ENCODE results near the gene PLCL2. TPM values are rescaled to one million over a fixed set of nuclear protein-coding genes. Genes with fewer than 3 reads are reported as not detected.

The PLCL2 gene
- polyA plus RNA-seq, 1 experiment: 1.9 TPM

DNA sequence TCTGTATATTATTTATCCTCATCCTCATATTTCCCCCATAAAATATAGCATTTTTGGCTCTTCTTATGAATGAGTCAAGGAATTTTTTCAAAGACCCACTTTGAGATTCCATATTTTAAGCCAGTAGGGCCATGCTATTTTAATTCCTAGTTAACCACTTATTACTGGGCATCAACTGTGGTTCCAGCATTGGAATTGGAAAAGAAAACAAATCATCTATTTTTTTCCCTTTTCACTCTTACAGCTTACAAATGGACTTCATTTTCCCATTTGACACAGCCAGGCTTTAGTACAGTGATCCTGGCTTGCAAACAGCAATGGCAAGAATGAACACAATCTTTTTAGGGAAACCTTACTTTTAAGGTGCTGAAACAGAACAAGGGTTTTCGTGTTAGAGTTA lies 19.4 kb upstream of the PLCL2 start:
- no peaks in the 10 kb centered on the region for H3K27me3 ChIP-seq (ENCODE audit: control insufficient read depth, insufficient read depth, low read length)
- H3K36me3 ChIP-seq (ENCODE audit: control insufficient read depth, insufficient read depth, low read length): no peaks in the 10 kb centered on the region
- ChIA-PET CTCF (interaction anchor here (1.6 kb wide), 1 partner anchor 11 kb away, joined by 3 read pairs; no protein-coding TSS in a partner anchor), POLR2A (interaction anchor here (0.5 kb wide), 1 partner anchor 277 kb away, joined by 3 read pairs; no protein-coding TSS in a partner anchor)
- DNase-seq (ENCODE audit: low read depth): no peak
- no peak overlapping the region for H3K4me3 ChIP-seq (ENCODE audit: low read depth, low read length)
- TF ChIP-seq, protein P1, sequence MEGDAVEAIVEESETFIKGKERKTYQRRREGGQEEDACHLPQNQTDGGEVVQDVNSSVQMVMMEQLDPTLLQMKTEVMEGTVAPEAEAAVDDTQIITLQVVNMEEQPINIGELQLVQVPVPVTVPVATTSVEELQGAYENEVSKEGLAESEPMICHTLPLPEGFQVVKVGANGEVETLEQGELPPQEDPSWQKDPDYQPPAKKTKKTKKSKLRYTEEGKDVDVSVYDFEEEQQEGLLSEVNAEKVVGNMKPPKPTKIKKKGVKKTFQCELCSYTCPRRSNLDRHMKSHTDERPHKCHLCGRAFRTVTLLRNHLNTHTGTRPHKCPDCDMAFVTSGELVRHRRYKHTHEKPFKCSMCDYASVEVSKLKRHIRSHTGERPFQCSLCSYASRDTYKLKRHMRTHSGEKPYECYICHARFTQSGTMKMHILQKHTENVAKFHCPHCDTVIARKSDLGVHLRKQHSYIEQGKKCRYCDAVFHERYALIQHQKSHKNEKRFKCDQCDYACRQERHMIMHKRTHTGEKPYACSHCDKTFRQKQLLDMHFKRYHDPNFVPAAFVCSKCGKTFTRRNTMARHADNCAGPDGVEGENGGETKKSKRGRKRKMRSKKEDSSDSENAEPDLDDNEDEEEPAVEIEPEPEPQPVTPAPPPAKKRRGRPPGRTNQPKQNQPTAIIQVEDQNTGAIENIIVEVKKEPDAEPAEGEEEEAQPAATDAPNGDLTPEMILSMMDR (IDR thresholded peaks at IDR 0.05; ENCODE audit: insufficient read depth, low read depth, low read length): no peak

- POLR2A ChIA-PET: no interaction called here
Measured at GRCh38 chr3:16866571-16866970, 18.2 kb upstream of the PLCL2 start.

GRCh38 chr3:16868513-16868912 lies 16.2 kb upstream of the PLCL2 start:
- Histone ChIP-seq H3K4me3 (ENCODE audit: low read depth, low read length) (no peak overlapping the region), H3K36me3 (ENCODE audit: control insufficient read depth, insufficient read depth, low read length) (no peaks in the 10 kb centered on the region), H3K27me3 (ENCODE audit: control insufficient read depth, insufficient read depth, low read length) (no peaks in the 10 kb centered on the region)
- ChIA-PET POLR2A (no interaction called here), CTCF (interaction anchor here (1.2 to 1.9 kb wide), 2 partner anchors 15 to 36 kb away, joined by 4 to 12 read pairs; partner anchors contain the start of gene PLCL2)
- TF ChIP-seq, protein P1 (IDR thresholded peaks at IDR 0.05; ENCODE audit: insufficient read depth, low read depth, low read length): no peak
- DNase-seq (ENCODE audit: low read depth): no peak

More at GRCh38 chr3:16866571-16866970, 18.2 kb upstream of the PLCL2 start:
- Histone ChIP-seq H3K36me3 (ENCODE audit: control insufficient read depth, insufficient read depth, low read length) (no peaks in the 10 kb centered on the region), H3K27me3 (ENCODE audit: control insufficient read depth, insufficient read depth, low read length) (no peaks in the 10 kb centered on the region), H3K4me3 (ENCODE audit: low read depth, low read length) (no peak overlapping the region)
- DNase-seq (ENCODE audit: low read depth): no peak
- CTCF ChIA-PET: no interaction called here
- TF ChIP-seq, protein P1 (IDR thresholded peaks at IDR 0.05; ENCODE audit: insufficient read depth, low read depth, low read length): no peak

DNA sequence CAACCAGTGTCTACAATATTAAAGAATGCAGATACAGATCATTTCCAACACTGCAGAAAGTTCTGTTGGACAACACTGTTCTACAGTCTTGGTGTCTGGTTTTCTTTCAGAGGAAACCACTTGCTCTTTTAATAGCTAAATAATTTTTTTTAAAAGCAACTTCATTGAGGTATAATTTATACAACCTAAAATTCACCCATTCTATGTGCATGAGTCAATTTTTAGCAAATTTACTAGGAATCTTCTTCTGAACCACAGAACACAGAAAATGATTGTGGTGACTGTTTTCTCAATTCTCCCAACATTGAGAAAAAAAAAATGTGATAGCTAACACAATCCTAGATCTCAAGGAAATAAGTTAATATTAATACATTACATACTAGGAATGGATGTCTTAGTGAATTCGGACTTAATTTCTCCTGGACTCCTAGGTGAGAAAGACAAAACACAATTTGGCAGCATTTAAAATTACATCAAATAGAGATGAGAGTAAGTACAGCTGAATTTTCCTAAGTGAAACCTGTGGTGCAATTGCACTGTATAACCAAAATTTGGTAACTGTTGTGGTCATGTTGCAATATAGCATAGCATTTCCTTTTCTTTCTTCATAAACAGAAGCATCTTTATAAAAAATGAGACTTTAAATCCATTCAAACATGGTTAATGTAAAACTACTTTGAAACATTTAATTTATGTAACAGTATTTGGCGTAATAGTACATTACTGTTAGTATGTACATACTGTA lies 15.3 kb upstream of the PLCL2 start:
- CTCF ChIA-PET: interaction anchor here (1.9 kb wide), 1 partner anchor 15 kb away, joined by 12 read pairs; the partner anchor contains the start of gene PLCL2
- no peak for DNase-seq (ENCODE audit: low read depth)
- no peak overlapping the region for H3K4me3 ChIP-seq (ENCODE audit: low read depth, low read length)
- H3K36me3 ChIP-seq (ENCODE audit: control insufficient read depth, insufficient read depth, low read length): no peaks in the 10 kb centered on the region
- TF ChIP-seq, protein P1 (IDR thresholded peaks at IDR 0.05; ENCODE audit: insufficient read depth, low read depth, low read length): no peak
- no peaks in the 10 kb centered on the region for H3K27me3 ChIP-seq (ENCODE audit: control insufficient read depth, insufficient read depth, low read length)
- POLR2A ChIA-PET: no interaction called here

- TF ChIP-seq, protein P1 (IDR thresholded peaks at IDR 0.05; ENCODE audit: insufficient read depth, low read depth, low read length): no peak
- H3K36me3 ChIP-seq (ENCODE audit: control insufficient read depth, insufficient read depth, low read length): no peaks in the 10 kb centered on the region
- DNase-seq (ENCODE audit: low read depth): no peak
- ChIA-PET CTCF (interaction anchor here (0.5 to 2.4 kb wide), 2 partner anchors 11 to 171 kb away, joined by 3 to 8 read pairs; no protein-coding TSS in a partner anchor), POLR2A (no interaction called here)
- no peak overlapping the region for H3K4me3 ChIP-seq (ENCODE audit: low read depth, low read length)
- H3K27me3 ChIP-seq (ENCODE audit: control insufficient read depth, insufficient read depth, low read length): no peaks in the 10 kb centered on the region
Measured at GRCh38 chr3:16871915-16872842, 12.6 kb upstream of the PLCL2 start.
